Right lobe of liver (tissue), 4 donors: ENCODE measurements around the gene PCBP4.

Experiments
- POLR2A ChIP-seq: fragments of 450-650 bp; IDR thresholded peaks from one replicate; pipeline ENCODE4 v1.6.1; 2017; ENCODE audit warnings: antibody characterized with exemption, mild to moderate bottlenecking
- TF ChIP-seq, protein P1 (sequence below), 4 donors: fragments of 200-600 bp in 3 of 4; fragments of 450-650 bp in 1 of 4; IDR thresholded peaks; one replicate each; pipeline versions ENCODE4 v1.5.1 to v1.8.0; 2016 to 2022; ENCODE audit warnings: antibody characterized with exemption in 4 of 4, mild to moderate bottlenecking in 2 of 4
- donor health status: DM: no; HTN: no; CAD: no.
- donor health status: DM: no; HTN: no; CAD: no.
- donor health status: DM: no; HTN: yes; CAD: no.

DNA sequence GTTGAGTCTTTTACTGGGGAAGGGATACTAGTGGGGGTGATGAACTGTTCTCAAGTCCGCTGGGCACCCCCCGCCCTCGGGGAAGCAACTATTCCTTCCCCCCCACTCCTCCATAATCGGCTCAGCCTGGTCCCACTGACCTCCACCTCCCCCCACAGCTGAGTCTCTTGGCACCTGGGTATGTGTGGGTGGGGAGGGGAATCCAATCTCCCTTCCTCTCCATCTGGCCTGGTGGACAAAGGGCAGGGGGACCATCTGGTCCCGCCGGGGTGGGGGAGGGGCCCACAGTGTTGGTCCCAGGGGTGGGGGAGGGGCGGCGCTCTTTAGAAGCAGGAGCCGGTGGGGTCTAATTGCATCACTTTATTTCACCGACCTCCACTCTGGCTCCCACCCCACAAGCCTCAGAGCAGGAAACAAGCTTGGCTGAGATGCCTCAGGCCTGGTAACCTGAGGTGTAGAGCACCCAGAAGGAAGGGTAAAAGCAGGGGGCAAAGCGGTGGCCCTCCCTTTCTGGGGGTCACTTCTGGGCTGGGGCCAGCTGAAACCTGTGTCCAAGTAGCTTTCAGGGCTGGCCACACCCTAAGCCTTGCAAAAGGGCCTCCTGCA is 1.0 kb upstream of the PCBP4 start:
- TF ChIP-seq, protein P1, sequence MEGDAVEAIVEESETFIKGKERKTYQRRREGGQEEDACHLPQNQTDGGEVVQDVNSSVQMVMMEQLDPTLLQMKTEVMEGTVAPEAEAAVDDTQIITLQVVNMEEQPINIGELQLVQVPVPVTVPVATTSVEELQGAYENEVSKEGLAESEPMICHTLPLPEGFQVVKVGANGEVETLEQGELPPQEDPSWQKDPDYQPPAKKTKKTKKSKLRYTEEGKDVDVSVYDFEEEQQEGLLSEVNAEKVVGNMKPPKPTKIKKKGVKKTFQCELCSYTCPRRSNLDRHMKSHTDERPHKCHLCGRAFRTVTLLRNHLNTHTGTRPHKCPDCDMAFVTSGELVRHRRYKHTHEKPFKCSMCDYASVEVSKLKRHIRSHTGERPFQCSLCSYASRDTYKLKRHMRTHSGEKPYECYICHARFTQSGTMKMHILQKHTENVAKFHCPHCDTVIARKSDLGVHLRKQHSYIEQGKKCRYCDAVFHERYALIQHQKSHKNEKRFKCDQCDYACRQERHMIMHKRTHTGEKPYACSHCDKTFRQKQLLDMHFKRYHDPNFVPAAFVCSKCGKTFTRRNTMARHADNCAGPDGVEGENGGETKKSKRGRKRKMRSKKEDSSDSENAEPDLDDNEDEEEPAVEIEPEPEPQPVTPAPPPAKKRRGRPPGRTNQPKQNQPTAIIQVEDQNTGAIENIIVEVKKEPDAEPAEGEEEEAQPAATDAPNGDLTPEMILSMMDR (IDR thresholded peaks at IDR 0.05) = no peak
- no peak for TF ChIP-seq POLR2A
